Measurements from ENCODE around the gene MYADM.
A peak's percentile ranks its signal among the peaks of the same experiment; 100 is the strongest.

The MYADM gene

DNA sequence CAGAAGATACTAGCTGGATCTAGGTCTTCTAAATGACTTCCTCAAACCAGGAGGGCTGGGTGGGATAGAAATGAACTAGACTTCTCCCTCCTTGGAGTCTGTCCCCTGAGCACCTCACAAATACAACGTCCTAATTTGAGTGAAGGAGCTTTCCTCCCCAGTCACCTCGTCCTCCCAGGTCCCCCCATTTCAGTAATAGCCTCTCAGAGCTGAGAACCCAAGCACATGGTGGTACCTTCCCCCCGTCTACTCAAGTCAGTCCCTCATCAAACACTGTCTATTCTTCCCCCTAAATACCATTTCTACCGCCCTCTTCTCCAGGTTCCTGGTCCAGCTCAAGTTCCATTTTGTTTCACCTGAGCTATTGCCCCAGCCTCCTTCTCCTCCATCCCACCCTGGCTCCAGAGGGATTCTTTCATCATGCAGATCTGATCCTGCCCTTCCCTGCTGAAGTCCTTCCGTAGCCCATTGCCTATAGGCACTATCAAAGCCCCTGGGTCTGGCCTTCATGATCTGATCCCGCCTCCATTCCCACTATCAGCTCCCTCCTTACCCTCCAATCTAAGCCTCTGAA lies 9.1 kb downstream of the MYADM start:
- TF ChIP-seq, protein P1, sequence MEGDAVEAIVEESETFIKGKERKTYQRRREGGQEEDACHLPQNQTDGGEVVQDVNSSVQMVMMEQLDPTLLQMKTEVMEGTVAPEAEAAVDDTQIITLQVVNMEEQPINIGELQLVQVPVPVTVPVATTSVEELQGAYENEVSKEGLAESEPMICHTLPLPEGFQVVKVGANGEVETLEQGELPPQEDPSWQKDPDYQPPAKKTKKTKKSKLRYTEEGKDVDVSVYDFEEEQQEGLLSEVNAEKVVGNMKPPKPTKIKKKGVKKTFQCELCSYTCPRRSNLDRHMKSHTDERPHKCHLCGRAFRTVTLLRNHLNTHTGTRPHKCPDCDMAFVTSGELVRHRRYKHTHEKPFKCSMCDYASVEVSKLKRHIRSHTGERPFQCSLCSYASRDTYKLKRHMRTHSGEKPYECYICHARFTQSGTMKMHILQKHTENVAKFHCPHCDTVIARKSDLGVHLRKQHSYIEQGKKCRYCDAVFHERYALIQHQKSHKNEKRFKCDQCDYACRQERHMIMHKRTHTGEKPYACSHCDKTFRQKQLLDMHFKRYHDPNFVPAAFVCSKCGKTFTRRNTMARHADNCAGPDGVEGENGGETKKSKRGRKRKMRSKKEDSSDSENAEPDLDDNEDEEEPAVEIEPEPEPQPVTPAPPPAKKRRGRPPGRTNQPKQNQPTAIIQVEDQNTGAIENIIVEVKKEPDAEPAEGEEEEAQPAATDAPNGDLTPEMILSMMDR (IDR thresholded peaks at IDR 0.05; ENCODE audit: borderline replicate concordance, insufficient read depth, low read depth, low read length) = no peak
- H3K4me3 ChIP-seq (ENCODE audit: low read depth, low read length) = no peak overlapping the region

DNA sequence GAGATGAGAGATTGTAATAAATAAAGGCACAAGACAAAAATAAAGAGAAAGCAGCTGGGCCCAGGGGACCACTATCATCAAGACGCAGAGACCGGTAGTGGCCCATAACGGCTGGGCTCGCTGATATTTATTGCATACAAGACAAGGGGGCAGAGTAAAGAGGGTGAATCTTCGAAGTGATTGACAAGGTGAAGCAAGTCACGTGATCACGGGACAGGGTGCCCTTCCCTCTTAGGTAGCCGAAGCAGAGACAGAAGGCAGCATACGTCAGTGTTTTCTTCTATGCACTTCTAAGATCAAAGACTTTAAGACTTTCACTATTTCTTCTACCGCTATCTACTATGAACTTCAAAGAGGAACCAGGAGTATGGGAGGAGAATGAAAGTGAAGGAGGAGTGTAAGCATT lies 9.7 kb downstream of the MYADM start:
- H3K4me3 ChIP-seq (ENCODE audit: low read depth, low read length) = no peak overlapping the region
- TF ChIP-seq, protein P1 (IDR thresholded peaks at IDR 0.05; ENCODE audit: borderline replicate concordance, insufficient read depth, low read depth, low read length) = no peak

DNA sequence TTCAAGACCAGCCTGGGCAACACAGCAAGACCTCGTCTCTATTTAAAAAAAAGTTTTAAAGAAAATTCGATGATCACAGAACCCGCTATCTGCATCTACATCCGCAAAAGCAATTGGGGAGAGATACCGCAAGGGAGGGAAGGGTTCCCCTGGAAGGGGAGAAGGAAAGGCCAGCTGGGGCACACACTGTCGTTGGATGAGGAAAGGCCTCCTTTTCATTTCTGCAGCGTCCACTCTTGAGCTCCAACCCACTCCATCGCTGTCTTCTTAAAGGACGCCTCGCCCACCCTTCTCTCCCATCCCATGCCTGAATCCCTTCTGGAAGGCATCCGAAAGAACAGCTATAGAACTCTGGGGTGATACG lies 11.1 kb downstream of the MYADM start:
- TF ChIP-seq, protein P1 (IDR thresholded peaks at IDR 0.05; ENCODE audit: borderline replicate concordance, insufficient read depth, low read depth, low read length) = no peak
- no peak overlapping the region for H3K4me3 ChIP-seq (ENCODE audit: low read depth, low read length)

DNA sequence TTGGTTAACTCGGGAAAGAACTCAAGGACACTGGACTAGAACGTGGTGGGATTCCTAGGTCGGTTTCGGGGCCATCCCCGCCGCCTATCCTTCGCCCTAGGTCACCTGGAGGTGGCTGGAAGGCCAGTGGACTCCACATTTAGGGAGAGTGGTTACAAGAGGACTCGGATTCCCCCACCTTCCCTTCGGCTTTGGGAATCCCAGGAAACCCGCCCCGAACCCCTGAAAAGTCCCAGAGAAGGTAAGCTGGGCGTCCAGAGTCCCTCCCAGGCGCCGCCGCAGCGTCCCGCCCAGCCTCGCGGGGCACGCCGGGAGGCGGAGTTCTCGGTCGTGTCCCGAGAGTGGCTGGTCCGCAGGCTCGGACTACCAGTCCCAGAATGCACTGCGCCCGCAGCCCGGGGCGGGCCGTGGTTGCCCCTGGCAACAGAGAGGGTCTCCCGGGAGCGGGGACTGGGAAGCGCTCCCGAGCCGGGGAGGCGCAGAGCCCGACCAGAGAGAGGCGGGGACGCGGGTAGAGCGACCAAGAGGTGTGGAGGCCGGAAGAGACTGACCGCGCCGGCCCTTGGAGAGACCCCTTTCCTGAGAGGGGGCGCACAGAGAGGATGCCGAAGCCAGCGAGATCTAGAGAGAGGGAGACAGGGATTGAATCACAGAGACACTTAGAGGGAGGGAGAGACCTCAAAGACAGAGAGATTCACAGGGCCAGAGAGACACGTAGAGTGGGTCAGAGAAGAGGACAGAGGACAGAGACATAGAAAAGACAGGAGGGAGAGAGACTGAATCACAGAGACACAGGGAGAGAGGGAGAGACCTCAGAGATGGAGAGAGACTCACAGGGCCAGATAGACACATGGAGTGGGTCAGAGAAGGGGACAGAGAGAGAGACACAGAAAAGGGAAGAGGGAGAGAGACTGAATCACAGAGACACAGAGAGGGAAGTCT lies 11.7 kb downstream of the MYADM start:
- TF ChIP-seq, protein P1 (IDR thresholded peaks at IDR 0.05; ENCODE audit: borderline replicate concordance, insufficient read depth, low read depth, low read length) = no peak
- peak overlapping the region; percentile 27 for H3K4me3 ChIP-seq (ENCODE audit: low read depth, low read length)

DNA sequence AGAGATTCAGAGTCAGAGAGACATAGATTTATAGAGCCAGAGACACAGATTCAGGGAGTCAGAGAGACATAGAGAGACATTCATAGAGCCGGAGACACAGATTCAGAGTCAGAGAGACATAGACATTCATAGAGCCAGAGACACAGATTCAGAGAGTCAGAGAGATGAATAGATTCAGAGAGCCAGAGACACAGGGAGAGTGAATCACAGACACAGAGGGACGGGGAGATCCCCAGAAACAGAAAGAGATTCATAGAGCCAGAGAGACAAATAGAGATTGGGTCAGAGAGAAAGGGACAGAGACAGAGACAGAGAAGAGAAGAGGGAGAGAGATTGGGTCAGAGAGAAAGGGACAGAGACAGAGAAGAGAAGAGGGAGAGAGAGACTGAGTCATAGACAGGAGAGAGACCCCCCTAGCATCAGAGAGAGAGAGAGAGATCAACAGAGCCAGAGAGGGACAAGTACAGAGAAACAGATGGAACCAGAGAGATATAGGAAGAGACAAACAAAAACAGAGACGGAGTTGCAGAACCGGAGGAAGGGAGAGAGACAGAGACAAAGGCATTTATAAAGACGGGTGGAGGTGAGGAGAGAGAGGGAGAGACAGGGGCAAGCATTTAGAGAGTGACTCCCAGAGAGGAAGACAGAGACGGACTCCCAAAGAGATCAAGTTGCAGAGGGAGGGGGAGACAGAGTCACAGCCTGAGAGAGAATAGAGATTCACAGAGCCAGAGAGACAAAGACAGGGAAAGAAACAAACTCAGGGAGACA lies 13.2 kb downstream of the MYADM start:
- H3K4me3 ChIP-seq (ENCODE audit: low read depth, low read length) = no peak overlapping the region
- TF ChIP-seq, protein P1 (IDR thresholded peaks at IDR 0.05; ENCODE audit: borderline replicate concordance, insufficient read depth, low read depth, low read length) = no peak

DNA sequence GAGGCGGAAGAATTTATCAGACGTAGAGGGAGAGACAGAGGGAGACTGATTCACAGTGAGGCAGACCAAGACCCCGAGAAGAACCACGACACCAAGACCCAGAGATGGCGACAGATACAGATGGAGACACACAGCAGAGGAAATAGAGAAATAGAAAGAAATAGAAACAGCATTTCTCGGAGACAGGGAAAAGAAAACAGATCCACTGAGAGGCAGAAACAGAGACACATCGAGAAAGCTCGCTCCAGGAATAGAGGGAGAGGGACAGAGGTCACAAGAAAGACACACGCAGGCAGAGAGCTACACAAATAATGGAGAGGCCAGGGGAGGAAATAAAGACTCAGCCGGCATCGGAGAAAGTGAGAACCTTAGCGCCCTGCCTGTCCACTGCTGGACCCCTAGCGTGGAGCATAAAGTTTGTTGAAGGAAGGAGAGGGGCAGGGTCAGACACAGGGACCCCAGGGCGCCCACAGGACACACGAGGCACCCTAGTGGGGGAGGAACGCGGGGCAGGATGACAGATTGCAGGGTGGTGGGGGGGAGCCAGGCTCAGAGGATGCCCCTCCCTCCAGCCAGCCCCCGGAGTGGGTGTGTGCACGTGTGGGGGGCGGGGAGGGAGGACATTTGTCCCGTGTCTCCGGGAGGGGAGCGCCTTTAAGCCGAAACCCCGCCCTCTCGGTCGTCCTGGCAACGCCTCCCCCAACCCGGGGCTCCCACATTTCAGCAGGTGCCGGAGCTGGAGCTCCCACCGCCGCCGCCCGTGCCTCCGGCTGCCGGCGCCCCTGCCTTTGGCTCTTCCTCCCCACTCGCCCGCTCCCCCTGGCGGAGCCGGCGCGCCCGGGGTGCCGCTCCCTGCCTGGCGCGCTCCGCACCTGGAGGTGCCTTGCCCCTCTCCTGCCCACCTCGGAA lies 14.1 kb downstream of the MYADM start, which contains the start of gene PRKCG:
TSS of gene PRKCG (plus strand) at position 716 of the 909 bp plus-strand sequence. CDS start 298 bp downstream, outside the sequence.
- no peak within 1 kb of the TSS for H3K4me3 ChIP-seq (ENCODE audit: low read depth, low read length)
- TF ChIP-seq, protein P1 (IDR thresholded peaks at IDR 0.05; ENCODE audit: borderline replicate concordance, insufficient read depth, low read depth, low read length) = 0 out of 2 replicates have a peak, but pooled peaks have one; percentile 16

All from GM12875 (cell line).